Stimulated activated CD8-positive, alpha-beta memory T cell treated with anti-CD3 and anti-CD28 coated beads, Interleukin-12 subunit alpha, Interleukin-12 subunit beta, amount 100 ng/mL, for 1 hour (primary cell): ENCODE measurements around the gene FAM234A.
"Not testable (repeated sequence)": the region's sequence is repeated elsewhere in the genome, so short reads cannot be mapped to it uniquely, and the experiment has no call there.

Experiments used
- DNase-seq: peaks from one replicate; pipeline ENCODE4 v3.0.0-alpha.2; 2020; ENCODE audit warnings: low read depth

Gene FAM234A

GRCh38 chr16:234468-235305 lies at the start of gene FAM234A:
Gene FAM234A (plus strand): TSS chr16:234821. CDS start chr16:254414, 19,593 bp downstream.
- peak; percentile 92 for DNase-seq

- DNase-seq: no peak
Observed at GRCh38 chr16:185213-185612, 49.4 kb upstream of the FAM234A start.

- DNase-seq: no peak
Observed at GRCh38 chr16:185691-186090, 48.9 kb upstream of the FAM234A start.

GRCh38 chr16:187330-187729 lies 47.3 kb upstream of the FAM234A start:
- DNase-seq: no peak

- no peak for DNase-seq
Observed at GRCh38 chr16:188674-189073, 45.9 kb upstream of the FAM234A start.

- no peak for DNase-seq
Observed at GRCh38 chr16:189604-190186, 44.9 kb upstream of the FAM234A start.

- no peak for DNase-seq
Observed at GRCh38 chr16:191831-192230, 42.8 kb upstream of the FAM234A start.

- DNase-seq: no peak
Observed at GRCh38 chr16:192686-193085, 41.9 kb upstream of the FAM234A start.

GRCh38 chr16:193441-193840 lies 41.2 kb upstream of the FAM234A start:
- no peak for DNase-seq

- DNase-seq: no peak
Observed at GRCh38 chr16:194516-194915, 40.1 kb upstream of the FAM234A start.

GRCh38 chr16:200388-200787 lies 34.2 kb upstream of the FAM234A start:
- no peak for DNase-seq

GRCh38 chr16:203246-203645 lies 31.4 kb upstream of the FAM234A start:
- DNase-seq: no peak

GRCh38 chr16:204046-204445 lies 30.6 kb upstream of the FAM234A start:
- DNase-seq: not testable (repeated sequence)

GRCh38 chr16:209359-209758 lies 25.3 kb upstream of the FAM234A start:
- DNase-seq: not testable (repeated sequence)

GRCh38 chr16:211631-212180 lies 22.9 kb upstream of the FAM234A start:
- DNase-seq: not testable (repeated sequence)

- no peak for DNase-seq
Observed at GRCh38 chr16:212999-213398, 21.6 kb upstream of the FAM234A start.

- no peak for DNase-seq
Observed at GRCh38 chr16:220021-220420, 14.6 kb upstream of the FAM234A start.

GRCh38 chr16:228151-228851 lies 6.3 kb upstream of the FAM234A start:
- DNase-seq: no peak

GRCh38 chr16:228852-229730 lies 5.5 kb upstream of the FAM234A start, which contains the start of gene LUC7L:
Gene LUC7L (minus strand): TSS chr16:229449. CDS start chr16:229339, 110 bp downstream.
- DNase-seq: peak; percentile 78

- DNase-seq: no peak
Observed at GRCh38 chr16:229731-230281, 4.8 kb upstream of the FAM234A start.

- DNase-seq: not testable (repeated sequence)
Observed at GRCh38 chr16:230351-230750, 4.3 kb upstream of the FAM234A start.
